GM12873 (cell line): Measurements from ENCODE around the gene SHC2.

Experiments used
- TF ChIP-seq, protein P1 (sequence below): IDR thresholded peaks from 2 replicates; pipeline ENCODE4 v1.5.1; 2012; ENCODE audit warnings: low read depth, mild to moderate bottlenecking, moderate library complexity, low read length, control low read depth; ENCODE audit not compliant: insufficient read depth; ENCODE audit errors: missing control alignments

Gene SHC2

DNA sequence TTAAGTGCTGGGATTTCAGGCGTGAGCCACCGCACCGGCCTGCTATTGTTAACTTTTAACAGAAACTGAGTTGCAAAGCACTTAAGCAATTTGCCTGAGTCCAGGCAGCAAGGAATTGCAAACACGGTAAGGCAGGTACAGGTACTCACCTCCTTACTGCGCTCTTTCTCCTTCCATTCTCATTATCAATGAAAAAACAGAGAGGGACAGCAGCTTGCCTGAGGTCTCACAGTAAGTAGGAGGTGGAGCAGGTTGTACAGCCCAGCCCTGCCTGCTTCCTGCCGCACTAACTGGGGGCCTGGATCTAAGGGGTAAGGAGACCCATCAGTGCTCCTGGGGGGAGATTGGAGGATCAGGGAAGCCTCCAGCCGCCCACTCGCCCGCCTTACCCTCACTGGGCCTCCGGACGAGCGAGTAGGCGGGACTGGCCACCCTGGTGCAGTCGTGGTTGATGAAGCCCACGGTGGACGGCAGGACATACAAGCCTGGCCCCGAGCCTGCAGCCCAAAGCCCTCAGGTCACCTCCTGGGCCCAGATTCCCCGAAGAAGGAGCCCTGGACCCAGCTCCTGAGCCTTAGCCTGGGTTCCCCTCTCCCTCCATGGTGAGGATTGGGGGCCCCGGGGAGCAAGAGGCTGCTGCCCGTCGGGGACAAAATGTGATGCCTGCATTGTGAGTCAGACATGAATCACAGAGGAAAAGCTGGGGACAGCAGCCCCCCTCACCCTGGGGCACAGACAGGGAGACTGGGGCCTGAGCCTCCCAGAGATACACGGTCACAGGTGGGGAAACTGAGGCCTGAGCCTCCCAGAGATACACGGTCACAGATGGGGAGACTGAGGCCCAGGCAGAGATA, 11.4 kb upstream of the SHC2 start:
- TF ChIP-seq, protein P1, sequence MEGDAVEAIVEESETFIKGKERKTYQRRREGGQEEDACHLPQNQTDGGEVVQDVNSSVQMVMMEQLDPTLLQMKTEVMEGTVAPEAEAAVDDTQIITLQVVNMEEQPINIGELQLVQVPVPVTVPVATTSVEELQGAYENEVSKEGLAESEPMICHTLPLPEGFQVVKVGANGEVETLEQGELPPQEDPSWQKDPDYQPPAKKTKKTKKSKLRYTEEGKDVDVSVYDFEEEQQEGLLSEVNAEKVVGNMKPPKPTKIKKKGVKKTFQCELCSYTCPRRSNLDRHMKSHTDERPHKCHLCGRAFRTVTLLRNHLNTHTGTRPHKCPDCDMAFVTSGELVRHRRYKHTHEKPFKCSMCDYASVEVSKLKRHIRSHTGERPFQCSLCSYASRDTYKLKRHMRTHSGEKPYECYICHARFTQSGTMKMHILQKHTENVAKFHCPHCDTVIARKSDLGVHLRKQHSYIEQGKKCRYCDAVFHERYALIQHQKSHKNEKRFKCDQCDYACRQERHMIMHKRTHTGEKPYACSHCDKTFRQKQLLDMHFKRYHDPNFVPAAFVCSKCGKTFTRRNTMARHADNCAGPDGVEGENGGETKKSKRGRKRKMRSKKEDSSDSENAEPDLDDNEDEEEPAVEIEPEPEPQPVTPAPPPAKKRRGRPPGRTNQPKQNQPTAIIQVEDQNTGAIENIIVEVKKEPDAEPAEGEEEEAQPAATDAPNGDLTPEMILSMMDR = no peak

- TF ChIP-seq, protein P1 = no peak
Observed at GRCh38 chr19:470701-471100, 9.9 kb upstream of the SHC2 start.

- TF ChIP-seq, protein P1 = no peak
Observed at GRCh38 chr19:469833-470232, 9.0 kb upstream of the SHC2 start.

DNA sequence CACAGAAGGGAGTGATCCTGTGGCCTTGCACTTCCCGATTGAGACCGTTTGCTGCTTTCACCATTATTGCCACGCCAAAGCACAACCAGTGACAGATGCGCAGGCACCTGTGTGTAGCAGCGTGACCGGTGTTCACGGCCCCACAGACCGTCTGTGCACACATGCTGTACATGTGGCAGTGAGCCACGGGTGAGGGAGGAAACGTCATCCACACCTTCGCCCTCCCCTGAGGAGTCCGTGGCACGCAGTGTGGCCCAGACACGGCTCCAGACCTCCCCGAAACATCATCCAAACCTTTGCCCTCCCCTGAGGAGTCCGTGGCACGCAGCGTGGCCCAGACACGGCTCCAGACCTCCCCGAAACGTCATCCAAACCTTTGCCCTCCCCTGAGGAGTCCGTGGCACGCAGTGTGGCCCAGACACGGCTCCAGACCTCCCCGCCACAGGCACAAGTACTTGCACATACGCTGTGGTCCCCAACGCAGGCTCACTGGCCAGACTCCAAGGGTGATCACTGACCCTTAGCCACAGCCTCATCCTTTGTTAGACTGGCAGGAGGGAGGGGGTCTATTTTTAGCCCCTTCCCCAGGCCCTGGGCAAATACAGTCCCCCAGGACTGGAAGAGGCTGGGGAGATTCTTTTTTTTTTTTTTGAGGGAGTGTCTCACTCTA, 7.9 kb upstream of the SHC2 start:
- TF ChIP-seq, protein P1 = no peak

GRCh38 chr19:467554-467953, 6.7 kb upstream of the SHC2 start:
- TF ChIP-seq, protein P1 = no peak

DNA sequence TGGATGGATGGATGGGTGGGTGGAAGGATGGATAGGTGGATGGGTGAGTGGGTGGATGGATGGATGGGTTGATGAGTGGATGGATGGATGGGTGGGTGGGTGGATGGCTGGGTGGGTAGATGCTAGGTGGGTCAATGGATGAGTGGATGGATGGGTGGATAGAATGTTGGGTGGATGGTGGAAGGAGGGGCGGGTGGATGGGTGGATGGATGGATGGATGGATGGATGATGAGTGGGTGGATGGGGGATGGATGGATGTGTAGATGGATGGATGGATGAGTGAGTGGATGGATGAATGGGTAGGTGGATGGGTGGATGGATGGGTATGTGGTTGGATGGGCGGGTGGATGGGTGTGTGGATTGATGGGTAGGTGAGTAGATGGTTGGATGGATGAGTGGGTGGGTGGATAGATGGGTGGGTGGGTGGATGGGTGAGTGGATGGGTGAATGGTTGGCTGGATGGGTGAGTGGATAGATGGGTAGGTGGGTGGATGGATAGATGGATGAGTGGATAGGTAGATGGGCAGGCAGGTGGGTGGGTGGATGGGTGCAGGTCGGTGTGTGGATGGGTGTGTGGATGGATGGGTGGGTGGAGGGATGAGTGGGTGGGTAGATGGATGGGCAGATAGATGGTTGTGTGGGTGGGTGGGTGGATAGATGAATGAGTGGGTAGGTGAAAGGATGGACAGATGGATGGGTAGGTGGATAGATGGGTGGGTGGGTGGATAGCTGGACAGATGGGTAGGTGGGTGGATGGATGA, 4.4 kb upstream of the SHC2 start:
- TF ChIP-seq, protein P1 = no peak

DNA sequence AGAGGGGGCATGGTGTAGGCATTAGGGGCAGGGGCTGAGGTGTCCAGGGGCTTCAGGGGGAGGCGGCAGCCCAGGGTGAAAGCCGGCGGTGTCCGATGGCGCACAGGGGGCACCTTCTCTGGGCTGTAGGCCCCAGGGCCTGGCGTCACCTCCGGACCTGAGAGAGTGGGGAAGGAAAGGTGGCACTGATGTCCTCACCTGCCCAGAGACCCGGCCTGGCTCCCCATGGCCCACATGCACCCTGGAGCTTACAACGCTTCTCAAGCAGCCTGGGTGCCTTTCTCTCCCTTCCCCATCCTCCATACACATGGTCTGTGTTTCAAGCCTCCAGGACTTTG, 3.3 kb upstream of the SHC2 start:
- TF ChIP-seq, protein P1 = no peak
